Large intestine (tissue), 3 donors: ENCODE measurements around the gene SURF2. TPM values are rescaled to one million over a fixed set of nuclear protein-coding genes. Genes with fewer than 3 reads are reported as not detected.

ENCODE experiments used
- DNase-seq, 2 donors: peaks; one replicate each; pipeline versions ENCODE4 v3.0.0 to v3.0.0-alpha.2; 2013
- H3K27ac ChIP-seq: one replicate; pipeline ENCODE4 v1.5.1; 2013; ENCODE audit warnings: low read length
- H3K27me3 ChIP-seq: 2 replicates; pipeline ENCODE4 v1.6.1; 2013; ENCODE audit warnings: low read length; ENCODE audit not compliant: control insufficient read depth, insufficient read depth
- H3K36me3 ChIP-seq: 2 replicates; pipeline ENCODE4 v1.6.1; 2013; ENCODE audit warnings: low read length; ENCODE audit not compliant: control insufficient read depth, insufficient read depth
- H3K4me1 ChIP-seq: one replicate; pipeline ENCODE4 v1.6.1; 2013; ENCODE audit warnings: low read length; ENCODE audit not compliant: control insufficient read depth, insufficient read depth
- H3K4me3 ChIP-seq: one replicate; pipeline ENCODE4 v1.5.1; 2013; ENCODE audit warnings: low read length
- H3K9me3 ChIP-seq: one replicate; pipeline ENCODE4 v1.6.1; 2013; ENCODE audit warnings: mild to moderate bottlenecking, low read depth, low read length, moderate library complexity; ENCODE audit not compliant: control insufficient read depth
- WGBS: methylation state at CpG from one replicate; pipeline ENCODE4 v1.1.5; 2013; ENCODE audit warnings: low lambda C conversion rate; ENCODE audit not compliant: insufficient coverage; 5-methylcytosine and 5-hydroxymethylcytosine counted together
- polyA plus RNA-seq: library from polyadenylated mRNA; unstranded; fragments of 120-200 nt; gene quantifications from one replicate; pipeline ENCODE4 v1.2.1, GENCODE V29; 2013

SURF2 gene
- polyA plus RNA-seq, 1 donor, result 16.3 TPM

GRCh38 chr9:133353548-133353947, 2.8 kb upstream of the SURF2 start:
- no peaks in the 10 kb centered on the region for H3K27me3 ChIP-seq
- peaks cover 33% of the 10 kb centered on the region for H3K4me1 ChIP-seq
- no peak overlapping the region for H3K4me3 ChIP-seq
- H3K27ac ChIP-seq, result no peak overlapping the region
- H3K36me3 ChIP-seq, result peaks cover 45% of the 10 kb centered on the region
- no CpG with 5 or more reads among the region's 5 CpGs for WGBS
- no peak for DNase-seq
- H3K9me3 ChIP-seq, result no peaks in the 10 kb centered on the region

- H3K4me1 ChIP-seq, result peaks cover 36% of the 10 kb centered on the region
- no CpG with 5 or more reads among the region's 7 CpGs for WGBS
- no peaks in the 10 kb centered on the region for H3K9me3 ChIP-seq
- no peaks in the 10 kb centered on the region for H3K27me3 ChIP-seq
- no peak for DNase-seq
- peaks cover 41% of the 10 kb centered on the region for H3K36me3 ChIP-seq
- H3K27ac ChIP-seq, result no peak overlapping the region
- H3K4me3 ChIP-seq, result no peak overlapping the region
Measured at GRCh38 chr9:133354766-133355165, 1.6 kb upstream of the SURF2 start.

GRCh38 chr9:133355881-133356357, 431 bp upstream of the SURF2 start:
- Histone ChIP-seq H3K4me3 (peak overlapping the region; percentile 67), H3K27ac (no peak overlapping the region), H3K36me3 (peaks cover 40% of the 10 kb centered on the region), H3K4me1 (peaks cover 44% of the 10 kb centered on the region), H3K27me3 (no peaks in the 10 kb centered on the region), H3K9me3 (no peaks in the 10 kb centered on the region)
- no peak for DNase-seq
- no CpG with 5 or more reads among the region's 31 CpGs for WGBS

- Histone ChIP-seq H3K4me1 (peaks cover 48% of the 10 kb centered on the region), H3K36me3 (peaks cover 40% of the 10 kb centered on the region), H3K27ac (no peak overlapping the region), H3K4me3 (no peak overlapping the region), H3K9me3 (no peaks in the 10 kb centered on the region), H3K27me3 (no peaks in the 10 kb centered on the region)
- no peak for DNase-seq
- no CpG with 5 or more reads among the region's 14 CpGs for WGBS
Measured at GRCh38 chr9:133357656-133358055, 1.3 kb downstream of the SURF2 start.

GRCh38 chr9:133359399-133360175, 3.2 kb downstream of the SURF2 start:
- H3K27ac ChIP-seq, result no peak overlapping the region
- peak in 1 of 2 donors; percentile 35 for DNase-seq
- no CpG with 5 or more reads among the region's 20 CpGs for WGBS
- no peak overlapping the region for H3K4me3 ChIP-seq
- no peaks in the 10 kb centered on the region for H3K9me3 ChIP-seq
- no peaks in the 10 kb centered on the region for H3K27me3 ChIP-seq
- H3K36me3 ChIP-seq, result peaks cover 49% of the 10 kb centered on the region
- H3K4me1 ChIP-seq, result peaks cover 48% of the 10 kb centered on the region

GRCh38 chr9:133360400-133361393, 4.3 kb downstream of the SURF2 start:
- peak in 1 of 2 donors; percentile 48 for DNase-seq
- Histone ChIP-seq H3K27me3 (no peaks in the 10 kb centered on the region), H3K4me3 (no peak overlapping the region), H3K27ac (no peak overlapping the region), H3K9me3 (no peaks in the 10 kb centered on the region), H3K36me3 (peaks cover 60% of the 10 kb centered on the region), H3K4me1 (peaks cover 45% of the 10 kb centered on the region)
- WGBS, result no CpG with 5 or more reads among the region's 21 CpGs

- Histone ChIP-seq H3K4me1 (peaks cover 53% of the 10 kb centered on the region), H3K9me3 (no peaks in the 10 kb centered on the region), H3K4me3 (no peak overlapping the region), H3K36me3 (peaks cover 69% of the 10 kb centered on the region), H3K27me3 (no peaks in the 10 kb centered on the region), H3K27ac (no peak overlapping the region)
- 100% methylated on average over 1 of the region's 13 CpGs for WGBS
- DNase-seq, result no peak
Measured at GRCh38 chr9:133361507-133362092, 5.2 kb downstream of the SURF2 start.

GRCh38 chr9:133362359-133363044, 6.2 kb downstream of the SURF2 start:
- no peak overlapping the region for H3K27ac ChIP-seq
- 83% methylated on average over 3 of the region's 15 CpGs for WGBS

GRCh38 chr9:133366435-133366834, 10.1 kb downstream of the SURF2 start:
- no peaks in the 10 kb centered on the region for H3K9me3 ChIP-seq
- H3K36me3 ChIP-seq, result peaks cover 83% of the 10 kb centered on the region
- no peak for DNase-seq
- no CpG with 5 or more reads among the region's 11 CpGs for WGBS
- peaks cover 56% of the 10 kb centered on the region for H3K4me1 ChIP-seq
- H3K4me3 ChIP-seq, result no peak overlapping the region
- H3K27me3 ChIP-seq, result no peaks in the 10 kb centered on the region
- no peak overlapping the region for H3K27ac ChIP-seq

More at GRCh38 chr9:133362359-133363044, 6.2 kb downstream of the SURF2 start:
- no peaks in the 10 kb centered on the region for H3K27me3 ChIP-seq
- H3K36me3 ChIP-seq, result peaks cover 78% of the 10 kb centered on the region
- H3K4me3 ChIP-seq, result no peak overlapping the region
- no peak for DNase-seq
- H3K4me1 ChIP-seq, result peaks cover 53% of the 10 kb centered on the region
- H3K9me3 ChIP-seq, result no peaks in the 10 kb centered on the region
